Choroid plexus epithelial cell (primary cell): Measurements from ENCODE around the gene GALNT10.

ENCODE experiments used
- DNase-seq: peaks from one replicate; pipeline ENCODE4 v3.0.0-alpha.2; 2010; ENCODE audit warnings: low read depth
- H3K4me3 ChIP-seq: 2 replicates; pipeline ENCODE4 v1.5.1; 2011; ENCODE audit warnings: low read depth, mild to moderate bottlenecking, control low read depth, low read length, moderate library complexity
- CTCF ChIP-seq: conservative IDR thresholded peaks from 2 replicates; pipeline ENCODE4 v1.5.1; 2011; ENCODE audit warnings: low read depth, mild to moderate bottlenecking, control low read depth, inconsistent platforms, low read length, moderate library complexity

The GALNT10 gene

GRCh38 chr5:154372661-154373060 lies 182.1 kb downstream of the GALNT10 start:
- H3K4me3 ChIP-seq, result no peak overlapping the region
- DNase-seq, result no peak
- no peak for TF ChIP-seq CTCF

- DNase-seq, result no peak
- H3K4me3 ChIP-seq, result no peak overlapping the region
- TF ChIP-seq CTCF, result no peak
Observed at GRCh38 chr5:154373326-154373725, 182.8 kb downstream of the GALNT10 start.

- no peak for DNase-seq
- TF ChIP-seq CTCF, result no peak
- no peak overlapping the region for H3K4me3 ChIP-seq
Observed at GRCh38 chr5:154373729-154374179, 183.2 kb downstream of the GALNT10 start.

- H3K4me3 ChIP-seq, result no peak overlapping the region
- DNase-seq, result no peak
- no peak for TF ChIP-seq CTCF
Observed at GRCh38 chr5:154374264-154374663, 183.7 kb downstream of the GALNT10 start.

DNA sequence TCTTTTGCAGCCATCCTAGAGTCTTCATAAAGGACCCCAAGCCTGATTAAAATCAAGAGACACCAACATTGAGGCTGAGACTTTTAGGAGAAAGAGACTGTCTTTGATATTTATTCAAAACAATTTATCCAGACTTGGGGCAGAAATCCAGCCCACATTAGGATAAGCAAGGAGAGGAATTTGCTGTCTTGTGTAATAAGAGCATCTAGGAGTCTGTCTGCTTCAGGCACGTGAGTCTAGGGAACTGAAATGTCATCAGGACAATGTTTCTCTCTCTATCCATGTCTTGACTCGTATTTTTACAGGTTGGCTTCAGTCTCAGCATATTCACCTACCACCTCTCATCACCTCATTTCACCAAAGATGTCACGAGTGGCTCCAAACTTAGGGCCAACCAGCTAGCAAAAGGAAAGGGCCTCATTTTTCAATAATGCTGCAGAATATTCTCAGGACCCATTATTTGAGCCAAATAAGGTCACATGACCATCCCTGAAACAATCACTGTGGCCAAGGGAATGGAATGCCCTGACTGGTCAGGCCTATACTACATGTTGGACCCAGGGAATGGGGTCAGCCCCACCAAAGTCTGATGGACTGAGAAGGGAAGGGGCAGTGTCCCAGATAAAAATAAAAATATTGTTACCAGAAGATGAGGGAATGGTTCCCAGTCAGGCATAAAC lies 184.9 kb downstream of the GALNT10 start:
- peak; percentile 71 for DNase-seq
- TF ChIP-seq CTCF, result no peak
- no peak overlapping the region for H3K4me3 ChIP-seq

GRCh38 chr5:154376481-154376880 lies 185.9 kb downstream of the GALNT10 start:
- no peak overlapping the region for H3K4me3 ChIP-seq
- no peak for TF ChIP-seq CTCF
- DNase-seq, result no peak
